Measurements from ENCODE around the gene CST9L.

GRCh38 chr20:23602699-23603098 is 34.4 kb upstream of the CST9L start:
- TF ChIP-seq POLR2A (IDR thresholded peaks at IDR 0.05; ENCODE audit: low read depth, low read length) (no peak), TAF1 (IDR thresholded peaks at IDR 0.05; ENCODE audit: borderline replicate concordance, low read depth, low read length) (no peak)

Measured in GM12892 (cell line).